K562 (cell line): Measurements from ENCODE around the gene KNG1. TPM values are rescaled to one million over a fixed set of nuclear protein-coding genes. Genes with fewer than 3 reads are reported as not detected.

Experiments
- BRCA1 ChIP-seq, 2 experiments: fragments of 450-650 bp in 1 of 2; sonication (generic) in 1 of 2; formaldehyde crosslinking in 1 of 2; IDR thresholded peaks; 2 replicates each; pipeline versions ENCODE4 v1.5.0 to v1.6.1; 2017 to 2020; ENCODE audit warnings: mild to moderate bottlenecking in 1 of 2, missing genetic modification reagents in 1 of 2
- BRF1 ChIP-seq: IDR thresholded peaks from 3 replicates; pipeline ENCODE4 v1.6.1; 2011; ENCODE audit warnings: borderline replicate concordance, mild to moderate bottlenecking; ENCODE audit not compliant: insufficient read length; ENCODE audit errors: extremely low read depth
- CLOCK ChIP-seq: fragments of 250-450 bp; sonication (Bioruptor Pico); IDR thresholded peaks from 2 replicates; pipeline ENCODE4 v1.4.0; 2020; ENCODE audit warnings: mild to moderate bottlenecking, moderate library complexity, borderline replicate concordance
- DPF2 ChIP-seq: fragments of 450-650 bp; IDR thresholded peaks from 2 replicates; pipeline ENCODE4 v1.6.1; 2016
- EHMT2 ChIP-seq: fragments of 450-650 bp; IDR thresholded peaks from 2 replicates; pipeline ENCODE4 v1.6.1; 2018; ENCODE audit warnings: antibody characterized with exemption
- ELK1 ChIP-seq: sonication (generic); formaldehyde crosslinking; IDR thresholded peaks from 2 replicates; pipeline ENCODE4 v1.8.1; 2022; ENCODE audit warnings: missing genetic modification reagents
- FOS ChIP-seq: IDR thresholded peaks from 3 replicates; pipeline ENCODE4 v1.6.1; 2011; ENCODE audit not compliant: insufficient read length; ENCODE audit errors: extremely low read depth
- FOXM1 ChIP-seq, 2 experiments: fragments of 450-650 bp in 1 of 2; sonication (generic) in 1 of 2; formaldehyde crosslinking in 1 of 2; IDR thresholded peaks; 2 replicates each; pipeline versions ENCODE4 v1.6.1 to v1.9.0; 2017 to 2022; ENCODE audit warnings: low read depth in 2 of 2, mild to moderate bottlenecking in 2 of 2, missing genetic modification reagents in 1 of 2, moderate library complexity in 1 of 2
- HBP1 ChIP-seq: fragments of 450-650 bp; formaldehyde crosslinking; IDR thresholded peaks from 2 replicates; pipeline ENCODE4 v1.4.0; 2022; ENCODE audit warnings: missing genetic modification characterization
- IRF2 ChIP-seq: sonication (generic); formaldehyde crosslinking; IDR thresholded peaks from 2 replicates; pipeline ENCODE4 v1.8.1; 2022; ENCODE audit warnings: mild to moderate bottlenecking, missing genetic modification reagents
- MTA2 ChIP-seq: fragments of 450-650 bp; IDR thresholded peaks from 2 replicates; pipeline ENCODE4 v1.6.1; 2016; ENCODE audit warnings: low read depth
- NCOA2 ChIP-seq, 2 experiments: fragments of 450-650 bp; IDR thresholded peaks; 2 replicates each; pipeline ENCODE4 v1.6.1; 2018; ENCODE audit warnings: mild to moderate bottlenecking in 2 of 2, moderate library complexity in 1 of 2; ENCODE audit not compliant: partially characterized antibody in 2 of 2
- NR3C1 ChIP-seq: sonication (generic); formaldehyde crosslinking; IDR thresholded peaks from 2 replicates; pipeline ENCODE4 v1.8.1; 2022; ENCODE audit warnings: missing genetic modification reagents
- RBM14 ChIP-seq: fragments of 200-400 bp; formaldehyde crosslinking; IDR thresholded peaks from 2 replicates; pipeline ENCODE4 v1.6.1; 2018; ENCODE audit warnings: low read depth, mild to moderate bottlenecking, low read length, moderate library complexity, borderline replicate concordance; ENCODE audit not compliant: insufficient read depth
- SIN3B ChIP-seq: fragments of 450-650 bp; IDR thresholded peaks from 2 replicates; pipeline ENCODE4 v1.6.1; 2017; ENCODE audit warnings: low read depth, mild to moderate bottlenecking, moderate library complexity
- SIX5 ChIP-seq, 2 experiments: IDR thresholded peaks; 2 replicates each; pipeline ENCODE4 v1.6.1; 2011; ENCODE audit warnings: low read length in 2 of 2, borderline replicate concordance in 1 of 2, low read depth in 1 of 2, mild to moderate bottlenecking in 1 of 2, moderate library complexity in 1 of 2; ENCODE audit not compliant: insufficient read depth in 1 of 2
- SRF ChIP-seq, 2 experiments: fragments of 250-450, 450-650 bp in 1 of 2; sonication (Bioruptor Pico) in 1 of 2; sonication (generic) in 1 of 2; formaldehyde crosslinking; IDR thresholded peaks; 2 replicates each; pipeline versions ENCODE4 v1.5.0 to v1.5.1; 2020 to 2022; ENCODE audit warnings: mild to moderate bottlenecking in 1 of 2, missing genetic modification reagents in 1 of 2
- TAF9B ChIP-seq: fragments of 450-650 bp; IDR thresholded peaks from 2 replicates; pipeline ENCODE4 v1.6.1; 2018; ENCODE audit warnings: mild to moderate bottlenecking; ENCODE audit not compliant: partially characterized antibody
- TCF7L2 ChIP-seq: fragments of 150-350 bp; IDR thresholded peaks from 2 replicates; pipeline ENCODE4 v1.6.1; 2016; ENCODE audit warnings: low read depth, mild to moderate bottlenecking, low read length, moderate library complexity
- ZBTB34 ChIP-seq: fragments of 250-450 bp; sonication (Bioruptor Pico); IDR thresholded peaks from 2 replicates; pipeline ENCODE4 v1.8.0; 2021; ENCODE audit warnings: mild to moderate bottlenecking, moderate library complexity
- ZNF324 ChIP-seq: fragments of 250-450 bp; sonication (Bioruptor Pico); IDR thresholded peaks from 2 replicates; pipeline ENCODE4 v1.4.0; 2020; ENCODE audit warnings: mild to moderate bottlenecking
- ZZZ3 ChIP-seq: fragments of 450-650 bp; IDR thresholded peaks from 2 replicates; pipeline ENCODE4 v1.6.1; 2016; ENCODE audit warnings: antibody characterized with exemption, mild to moderate bottlenecking, moderate library complexity
- polyA plus RNA-seq, 8 experiments: library from polyadenylated mRNA; depleted of rRNA in 4 of 8; stranded (reverse) in 5 of 8; unstranded in 3 of 8; fragments of >200 nt; fragmentation: Nextera tagmentation in 2 of 8; fragmentation: Illumina TruSeq in 1 of 8; extraction: Ambion mirVana in 2 of 8; extraction: Trizol in 1 of 8; gene quantifications; 2 replicates each; pipeline versions ENCODE4 v1.2.1 to v1.2.3, GENCODE V29; 2011 to 2014; ENCODE audit warnings: inconsistent platforms in 1 of 8, missing spikeins in 1 of 8
- total RNA-seq, 7 experiments: library from RNA; depleted of rRNA in 6 of 7; stranded (reverse); fragments of >200 nt in 6 of 7; fragmentation: Illumina TruSeq in 2 of 7; extraction: Trizol in 2 of 7; gene quantifications; 2 replicates each; pipeline versions ENCODE4 v1.2.1 to v1.2.3, GENCODE V29; 2011 to 2021; ENCODE audit warnings: low replicate concordance in 1 of 7

KNG1 gene
- total and polyA plus RNA-seq, 9 of the 15 experiments (the other 6 are each of a cell fraction or from before 2014, with no cell fraction given) = 0.09 TPM; not detected in 8

- TF ChIP-seq HBP1 (CRISPR knock-in tag) (no peak), ZBTB34 (no peak), EHMT2 (no peak), SIN3B (no peak; the same call in 1 of the 2 replicates), NCOA2 (IDR thresholded peaks at IDR 0.05; ENCODE audit: partially characterized antibody in 2 of 2) (no peak), ELK1 (no peak), TAF9B (peak; percentile 99), TCF7L2 (no peak), ZZZ3 (peak; percentile 92), MTA2 (no peak), BRF1 (no peak), NR3C1 (CRISPR knock-in tag) (no peak), IRF2 (no peak), DPF2 (peak; percentile 74), RBM14 (no peak), FOXM1 (IDR thresholded peaks at IDR 0.05; ENCODE audit: low read depth) (peak; percentile 71), FOXM1 (CRISPR knock-in tag; IDR thresholded peaks at IDR 0.05; ENCODE audit: low read depth) (no peak), SIX5 (IDR thresholded peaks at IDR 0.05; ENCODE audit: borderline replicate concordance in 1 of 2, insufficient read depth in 1 of 2, low read depth in 1 of 2, low read length in 2 of 2) (no peak), CLOCK (CRISPR knock-in tag) (no peak), SRF (CRISPR knock-in tag; IDR thresholded peaks at IDR 0.05) (no peak; a peak in 1 of 4 replicates), BRCA1 (IDR thresholded peaks at IDR 0.05) (no peak), BRCA1 (CRISPR knock-in tag; IDR thresholded peaks at IDR 0.05) (no peak), ZNF324 (CRISPR knock-in tag) (no peak), FOS (no peak)
These were observed 66.0 kb downstream of the KNG1 start, which contains the start of gene EIF4A2 (continued) for GRCh38 chr3:186783058-186783730.
